Erythroblast (primary cell): ENCODE measurements around the gene TOP3B.

Source experiments
- GATA1 ChIP-seq: IDR thresholded peaks from 2 replicates; pipeline ENCODE4 v1.6.1; 2011; ENCODE audit warnings: low read depth, mild to moderate bottlenecking, control low read depth, low read length, moderate library complexity
- POLR2A ChIP-seq: IDR thresholded peaks from 2 replicates; pipeline ENCODE4 v1.6.1; 2011; ENCODE audit warnings: mild to moderate bottlenecking, low read length

DNA sequence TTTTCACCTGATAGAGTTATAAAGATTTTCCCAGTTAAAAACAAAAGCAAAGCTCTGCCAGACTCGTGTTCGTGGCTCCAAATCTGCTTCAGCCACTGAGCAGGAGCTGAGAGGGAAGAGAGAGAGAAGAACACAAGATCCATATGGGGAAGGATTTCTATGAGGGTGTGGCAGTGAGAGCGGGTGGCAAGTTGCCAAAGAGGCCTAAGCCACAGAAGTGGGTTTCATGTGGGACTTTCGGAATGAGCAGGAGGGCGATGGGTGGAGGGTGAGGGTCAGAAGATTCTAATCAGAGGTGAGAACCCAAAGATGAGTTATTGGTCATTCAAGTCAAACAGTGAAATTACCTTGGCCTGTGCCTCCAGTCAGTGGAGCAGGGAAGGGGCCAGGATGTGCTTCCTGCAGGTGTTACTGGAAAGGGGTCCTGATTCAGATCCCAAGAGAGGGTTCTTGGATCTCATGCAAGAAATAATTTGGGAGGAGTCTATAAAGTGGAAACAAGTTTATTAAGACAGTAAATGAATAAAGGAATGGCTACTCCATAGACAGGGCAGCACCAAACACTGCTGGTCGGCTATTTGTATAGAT lies 40.5 kb upstream of the TOP3B start:
- TF ChIP-seq POLR2A, result no peak
- no peak for TF ChIP-seq GATA1
